DND-41 (cell line): Measurements from ENCODE around the gene PLEKHG3.
A peak's percentile ranks its signal among the peaks of the same experiment; 100 is the strongest.
"Not testable (repeated sequence)": the region's sequence is repeated elsewhere in the genome, so short reads cannot be mapped to it uniquely, and the experiment has no call there.

ENCODE experiments used
- ATAC-seq: fragments of 200-7000 bp; cut with Tn5 transposase; 3 replicates; pipeline ENCODE4 v1.9.1; 2021; ENCODE audit warnings: low read depth; ENCODE audit not compliant: insufficient read depth
- DNase-seq: peaks from one replicate; pipeline ENCODE4 v3.0.0-alpha.2; 2020
- H2AFZ ChIP-seq: 2 replicates; pipeline ENCODE4 v1.6.0; 2012; ENCODE audit warnings: low read depth, low read length
- H3K27ac ChIP-seq: 2 replicates; pipeline ENCODE4 v1.5.1; 2012; ENCODE audit warnings: low read length, inconsistent platforms
- H3K27me3 ChIP-seq: fragments of 200-600 bp; sonication (generic); 2 replicates; pipeline ENCODE4 v1.6.0; 2012; ENCODE audit warnings: low read length, mild to moderate bottlenecking, inconsistent platforms; ENCODE audit not compliant: insufficient read depth, poor library complexity
- H3K36me3 ChIP-seq: 2 replicates; pipeline ENCODE4 v1.5.1; 2012; ENCODE audit warnings: low read length, inconsistent platforms; ENCODE audit not compliant: insufficient read depth
- H3K4me1 ChIP-seq: 2 replicates; pipeline ENCODE4 v1.5.1; 2012; ENCODE audit warnings: mild to moderate bottlenecking, low read length; ENCODE audit not compliant: insufficient read depth
- H3K4me2 ChIP-seq: 2 replicates; pipeline ENCODE4 v1.6.0; 2012; ENCODE audit warnings: mild to moderate bottlenecking, moderate library complexity, low read length, inconsistent platforms; ENCODE audit not compliant: insufficient read depth
- H3K4me3 ChIP-seq, 2 experiments: fragments of 200-600 bp in 1 of 2; shearing (Covaris generic) in 1 of 2; 2 replicates each; pipeline ENCODE4 v1.5.1; 2012 to 2016; ENCODE audit warnings: inconsistent platforms in 2 of 2, low read length in 2 of 2, mild to moderate bottlenecking in 2 of 2, low read depth in 1 of 2, moderate library complexity in 1 of 2
- H3K79me2 ChIP-seq: 2 replicates; pipeline ENCODE4 v1.6.0; 2012; ENCODE audit warnings: low read length, inconsistent platforms; ENCODE audit not compliant: insufficient read depth
- H3K9ac ChIP-seq: 2 replicates; pipeline ENCODE4 v1.6.0; 2012; ENCODE audit warnings: low read depth, mild to moderate bottlenecking, inconsistent platforms, low read length, moderate library complexity
- H3K9me3 ChIP-seq: 2 replicates; pipeline ENCODE4 v1.5.1; 2012; ENCODE audit warnings: low read length, moderate library complexity, mild to moderate bottlenecking, inconsistent platforms; ENCODE audit not compliant: insufficient read depth, severe bottlenecking
- H4K20me1 ChIP-seq: 2 replicates; pipeline ENCODE4 v1.6.0; 2012; ENCODE audit warnings: low read length; ENCODE audit not compliant: insufficient read depth
- CTCF ChIP-seq: IDR thresholded peaks from 2 replicates; pipeline ENCODE4 v1.5.1; 2012; ENCODE audit warnings: borderline replicate concordance, low read length, moderate library complexity, mild to moderate bottlenecking; ENCODE audit not compliant: poor library complexity, severe bottlenecking; ENCODE audit errors: extremely low read depth
- EZH2 ChIP-seq: IDR thresholded peaks from 3 replicates; pipeline ENCODE4 v1.6.1; 2012; ENCODE audit warnings: borderline replicate concordance, low read depth, mild to moderate bottlenecking, moderate library complexity, low read length, inconsistent platforms; ENCODE audit not compliant: severe bottlenecking

The PLEKHG3 gene

DNA sequence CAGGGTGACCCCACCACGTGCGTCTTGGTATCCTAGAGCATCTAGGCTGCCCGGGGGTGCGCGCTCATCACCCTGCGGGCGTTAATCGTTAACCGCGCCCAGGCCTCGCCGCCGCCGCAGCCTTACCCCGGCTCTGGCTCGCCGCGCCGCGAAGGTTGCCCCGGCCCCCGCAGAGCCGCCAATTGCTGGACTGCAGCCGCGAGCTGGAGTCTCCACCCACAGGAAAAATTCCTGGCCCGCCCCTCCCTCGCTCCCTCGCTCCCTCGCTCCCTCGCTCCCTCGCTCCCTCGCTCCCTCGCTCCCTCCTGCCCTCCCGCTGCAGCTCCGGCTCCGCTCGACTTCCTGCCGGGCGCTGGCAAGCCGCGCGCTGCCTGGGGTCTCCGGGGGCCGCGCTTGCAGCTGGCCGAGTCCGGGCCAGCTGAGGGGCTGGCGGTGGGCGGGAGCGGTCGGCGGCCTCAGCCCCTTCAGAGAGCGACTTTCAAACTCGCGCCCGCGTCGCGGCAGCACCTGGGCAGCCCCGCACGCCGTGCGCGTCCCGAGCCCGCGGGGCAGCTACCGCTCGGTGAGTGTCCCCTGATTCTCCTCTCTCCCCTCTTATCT lies at the start of gene PLEKHG3:
Gene PLEKHG3 (plus strand): TSS at position 282 of the 600 bp plus-strand sequence. CDS start 23,208 bp downstream, outside the sequence.
- H3K27me3 ChIP-seq: peaks cover 56% of the 10 kb centered on the region
- no peak within 1 kb of the TSS for H3K4me2 ChIP-seq
- H3K9me3 ChIP-seq: no peaks in the 10 kb centered on the region
- TF ChIP-seq CTCF (no peak), EZH2 (no peak)
- H4K20me1 ChIP-seq: no peaks in the 10 kb centered on the region
- H3K27ac ChIP-seq: no peak within 1 kb of the TSS
- no peak within 1 kb of the TSS for H2AFZ ChIP-seq
- no peaks in the 10 kb centered on the region for H3K4me1 ChIP-seq
- H3K79me2 ChIP-seq: no peaks in the 10 kb centered on the region
- DNase-seq (no peak), ATAC-seq (no peak)
- no peaks in the 10 kb centered on the region for H3K36me3 ChIP-seq
- H3K9ac ChIP-seq: no peak within 1 kb of the TSS
- no peak within 1 kb of the TSS for H3K4me3 ChIP-seq

- ATAC-seq: no peak
- Histone ChIP-seq H3K9me3 (no peaks in the 10 kb centered on the region), H2AFZ (no peak overlapping the region), H4K20me1 (no peaks in the 10 kb centered on the region), H3K36me3 (no peaks in the 10 kb centered on the region), H3K9ac (no peak overlapping the region), H3K79me2 (no peaks in the 10 kb centered on the region), H3K4me1 (peaks cover 4% of the 10 kb centered on the region; the same call in 1 of the 2 replicates), H3K27ac (no peak overlapping the region), H3K27me3 (peaks cover 9% of the 10 kb centered on the region), H3K4me3 (no peak overlapping the region), H3K4me2 (no peak overlapping the region)
- DNase-seq: no peak
- TF ChIP-seq CTCF: no peak
- no peak for TF ChIP-seq EZH2
Measured at GRCh38 chr14:64654901-64655300, 49.3 kb upstream of the PLEKHG3 start.

- Histone ChIP-seq H3K9me3 (no peaks in the 10 kb centered on the region), H3K4me3 (no peak overlapping the region), H3K4me1 (peaks cover 4% of the 10 kb centered on the region; the same call in 1 of the 2 replicates), H3K79me2 (no peaks in the 10 kb centered on the region), H3K36me3 (no peaks in the 10 kb centered on the region), H3K9ac (no peak overlapping the region), H3K27ac (no peak overlapping the region), H3K4me2 (no peak overlapping the region), H3K27me3 (peaks cover 9% of the 10 kb centered on the region), H4K20me1 (no peaks in the 10 kb centered on the region), H2AFZ (no peak overlapping the region)
- DNase-seq (no peak), ATAC-seq (no peak)
- TF ChIP-seq EZH2 (no peak), CTCF (no peak)
Measured at GRCh38 chr14:64656986-64657385, 47.2 kb upstream of the PLEKHG3 start.

GRCh38 chr14:64658201-64658600 lies 46.0 kb upstream of the PLEKHG3 start:
- ATAC-seq: no peak
- no peak overlapping the region for H3K27ac ChIP-seq
- H3K4me2 ChIP-seq: no peak overlapping the region
- H3K4me1 ChIP-seq: peaks cover 4% of the 10 kb centered on the region; the same call in 1 of the 2 replicates
- H3K9ac ChIP-seq: no peak overlapping the region
- no peak overlapping the region for H3K4me3 ChIP-seq
- H4K20me1 ChIP-seq: no peaks in the 10 kb centered on the region
- no peaks in the 10 kb centered on the region for H3K36me3 ChIP-seq
- DNase-seq: no peak
- H3K9me3 ChIP-seq: no peaks in the 10 kb centered on the region
- H3K79me2 ChIP-seq: no peaks in the 10 kb centered on the region
- no peak for TF ChIP-seq CTCF
- no peak for TF ChIP-seq EZH2
- H3K27me3 ChIP-seq: peaks cover 4% of the 10 kb centered on the region
- H2AFZ ChIP-seq: no peak overlapping the region

GRCh38 chr14:64658700-64659264 lies 45.4 kb upstream of the PLEKHG3 start:
- not testable (repeated sequence) for H3K4me2 ChIP-seq, H2AFZ ChIP-seq, H3K9ac ChIP-seq, H3K27ac ChIP-seq, H3K79me2 ChIP-seq, ATAC-seq, H3K36me3 ChIP-seq, H3K4me1 ChIP-seq, H4K20me1 ChIP-seq, H3K9me3 ChIP-seq, H3K4me3 ChIP-seq, H3K27me3 ChIP-seq
- DNase-seq: peak; percentile 23
